Measurements from ENCODE around the gene PLAU.
"Not testable (repeated sequence)": the region's sequence is repeated elsewhere in the genome, so short reads cannot be mapped to it uniquely, and the experiment has no call there.

The PLAU gene

DNA sequence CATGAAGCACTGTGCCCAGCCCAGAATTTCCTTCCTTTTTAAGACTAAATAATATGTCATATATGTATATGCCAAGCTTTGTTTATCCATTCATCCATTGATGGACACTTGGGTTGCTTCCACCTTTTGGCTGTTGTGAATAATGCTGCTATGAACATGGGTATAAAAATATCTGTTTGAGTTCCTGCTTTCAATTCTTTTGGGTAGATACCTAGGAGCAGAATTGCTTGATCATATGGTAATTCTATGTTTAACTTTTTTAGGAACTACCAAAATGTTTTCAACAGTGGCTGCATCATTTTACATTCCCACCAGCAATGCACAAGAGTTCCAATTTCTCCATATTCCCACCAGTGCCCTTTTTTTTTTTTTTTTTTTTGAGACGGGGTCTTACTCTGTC, 13.2 kb upstream of the PLAU start:
- in situ Hi-C loops (cut with MboI; ENCODE audit: low sequenced_read_pairs): no loop called here

DNA sequence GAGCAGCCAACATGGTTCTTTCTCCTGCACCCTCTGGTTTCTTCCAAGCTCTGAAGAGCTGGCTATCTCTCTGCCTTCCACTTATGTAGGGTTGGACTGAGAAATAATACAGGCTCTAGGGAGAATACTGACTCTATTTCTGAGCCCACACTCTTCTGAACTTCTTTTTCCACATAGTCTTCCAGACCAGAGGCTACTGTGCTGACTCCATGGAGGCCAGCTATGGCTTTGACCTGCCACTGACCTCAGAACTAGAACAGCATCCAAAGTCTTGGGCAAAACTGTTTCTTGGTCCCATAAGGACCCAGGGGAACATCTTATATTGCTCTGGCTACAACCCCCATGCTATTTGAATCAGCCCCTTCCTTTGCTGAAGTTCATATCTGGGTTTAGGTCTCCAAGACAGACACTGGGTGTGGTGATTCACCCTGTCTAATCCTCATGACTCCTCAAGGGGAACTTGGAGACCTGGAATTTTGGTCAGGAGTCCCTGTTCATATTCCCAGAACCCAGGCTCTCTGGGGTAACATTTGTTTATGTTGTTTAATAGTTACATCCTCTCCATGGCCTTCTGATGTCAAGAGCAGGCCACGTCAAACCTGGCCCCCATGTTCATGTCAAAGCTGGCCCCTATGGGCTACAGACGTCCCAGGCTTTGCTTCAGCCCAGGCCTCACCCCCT, 12.1 kb upstream of the PLAU start:
- in situ Hi-C loops (cut with MboI; ENCODE audit: low sequenced_read_pairs): no loop called here

DNA sequence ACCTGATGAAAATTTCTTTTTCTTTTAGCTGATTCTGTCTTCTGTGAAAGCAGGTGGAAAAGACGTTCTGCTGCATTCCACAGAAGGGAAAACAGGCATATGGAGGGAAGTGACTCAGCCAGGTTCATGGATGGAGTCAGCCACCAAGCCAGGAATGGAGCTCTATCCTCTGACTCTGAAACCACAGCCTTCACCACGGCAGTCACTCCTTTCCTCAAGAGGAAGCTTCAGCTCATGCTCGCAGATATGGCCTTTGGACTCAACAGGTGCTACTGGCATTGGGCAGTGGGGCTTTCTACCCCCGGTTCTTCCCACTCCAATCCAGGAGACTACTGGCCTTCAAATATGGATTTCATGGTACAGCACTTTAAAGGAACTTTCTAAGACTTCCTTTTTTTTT, 11.5 kb upstream of the PLAU start:
- in situ Hi-C loops (cut with MboI; ENCODE audit: low sequenced_read_pairs): no loop called here

DNA sequence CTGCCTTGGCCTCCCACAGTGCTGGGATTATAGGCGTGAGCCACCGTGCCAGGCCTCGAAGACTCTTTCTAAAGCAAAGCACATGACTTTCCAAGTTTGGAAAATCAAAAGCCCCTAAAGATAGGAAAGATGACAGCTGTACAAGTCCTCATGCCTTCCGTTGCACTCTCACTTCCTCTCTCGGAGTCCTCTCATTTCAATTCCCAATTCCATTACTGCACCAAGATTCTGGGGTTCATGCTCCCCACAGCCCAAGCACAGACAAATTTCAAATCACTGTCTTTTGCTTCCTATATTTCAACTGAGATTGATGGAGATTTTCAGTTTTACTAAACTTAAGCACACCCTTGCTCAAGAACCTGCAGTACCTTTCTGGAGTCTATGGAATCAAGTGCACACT, 10.9 kb upstream of the PLAU start:
- in situ Hi-C loops (cut with MboI; ENCODE audit: low sequenced_read_pairs): no loop called here

DNA sequence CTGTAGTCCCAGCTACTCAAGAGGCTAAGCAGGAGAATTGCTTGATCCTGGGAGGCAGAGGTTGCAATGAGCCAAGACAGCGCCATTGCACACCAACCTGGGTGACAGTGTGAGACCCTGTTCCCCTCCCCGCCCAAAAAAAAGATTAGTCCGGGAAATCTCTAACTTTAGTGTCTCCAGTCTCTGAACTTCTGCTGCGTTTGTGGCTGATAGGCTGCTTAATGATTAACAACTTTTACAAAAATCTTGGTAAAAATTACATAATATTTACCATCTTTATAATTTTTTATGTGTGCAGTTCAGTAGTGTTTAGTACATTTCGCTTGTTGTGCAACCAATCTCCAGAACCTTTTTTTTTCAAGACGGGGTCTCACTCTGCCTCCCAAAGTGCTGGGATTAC, 9.7 kb upstream of the PLAU start:
- in situ Hi-C loops (cut with MboI; ENCODE audit: low sequenced_read_pairs): no loop called here

DNA sequence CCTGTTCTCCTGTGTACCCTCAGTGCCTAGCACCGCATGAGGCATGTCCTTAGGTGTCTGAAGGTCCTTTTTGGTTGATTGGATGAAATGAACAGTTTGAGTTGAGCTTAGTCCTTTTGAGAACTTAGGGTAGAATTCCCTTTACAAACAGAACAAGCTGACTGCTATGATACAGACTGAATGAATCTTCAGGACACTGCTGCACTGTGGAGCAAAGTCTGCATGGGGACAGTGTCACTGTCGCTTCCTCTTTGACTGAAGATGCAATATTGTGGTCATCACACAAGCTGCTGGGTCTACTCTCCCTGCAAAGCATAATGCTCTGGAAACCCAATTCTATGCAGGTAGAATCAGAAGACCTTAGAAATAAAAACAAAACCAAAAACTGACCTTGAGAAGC, 8.6 kb upstream of the PLAU start:
- in situ Hi-C loops (cut with MboI; ENCODE audit: low sequenced_read_pairs): no loop called here

DNA sequence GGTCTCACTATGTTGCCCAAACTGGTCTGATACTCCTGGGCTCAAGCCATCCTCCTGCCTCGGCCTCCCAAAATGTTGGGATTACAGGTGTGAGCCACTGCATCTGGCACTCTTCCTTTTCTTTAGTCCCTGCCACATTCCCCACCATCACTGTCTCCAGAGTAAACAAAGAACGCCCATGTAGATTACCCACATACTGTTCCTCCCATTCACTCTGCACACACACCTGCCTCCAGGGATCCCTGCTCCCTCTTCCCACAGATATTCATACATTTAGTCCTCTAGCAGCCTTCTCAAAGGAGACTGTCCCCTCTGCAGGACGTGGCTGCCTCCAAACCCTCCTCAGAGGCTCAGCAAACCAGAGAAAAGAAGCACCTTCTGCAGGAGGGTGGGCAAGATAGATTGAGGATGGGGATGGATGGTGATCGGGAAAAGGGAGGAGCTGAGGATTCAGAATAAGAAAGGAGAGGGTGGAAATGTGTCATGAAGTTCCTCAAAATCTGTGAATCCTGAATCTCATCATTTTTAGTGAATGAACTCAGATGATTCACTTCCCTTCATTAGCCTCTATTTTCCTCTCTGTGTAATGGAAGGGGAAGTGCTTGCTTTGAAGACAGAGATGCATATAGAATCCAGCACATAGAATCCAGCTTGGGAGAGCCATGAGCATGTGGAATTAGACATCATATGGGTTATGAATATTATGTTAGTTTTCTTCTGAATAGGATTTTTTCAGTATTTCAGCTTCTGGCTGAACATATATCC, 5.5 kb upstream of the PLAU start:
- in situ Hi-C loops (cut with MboI; ENCODE audit: low sequenced_read_pairs): no loop called here

DNA sequence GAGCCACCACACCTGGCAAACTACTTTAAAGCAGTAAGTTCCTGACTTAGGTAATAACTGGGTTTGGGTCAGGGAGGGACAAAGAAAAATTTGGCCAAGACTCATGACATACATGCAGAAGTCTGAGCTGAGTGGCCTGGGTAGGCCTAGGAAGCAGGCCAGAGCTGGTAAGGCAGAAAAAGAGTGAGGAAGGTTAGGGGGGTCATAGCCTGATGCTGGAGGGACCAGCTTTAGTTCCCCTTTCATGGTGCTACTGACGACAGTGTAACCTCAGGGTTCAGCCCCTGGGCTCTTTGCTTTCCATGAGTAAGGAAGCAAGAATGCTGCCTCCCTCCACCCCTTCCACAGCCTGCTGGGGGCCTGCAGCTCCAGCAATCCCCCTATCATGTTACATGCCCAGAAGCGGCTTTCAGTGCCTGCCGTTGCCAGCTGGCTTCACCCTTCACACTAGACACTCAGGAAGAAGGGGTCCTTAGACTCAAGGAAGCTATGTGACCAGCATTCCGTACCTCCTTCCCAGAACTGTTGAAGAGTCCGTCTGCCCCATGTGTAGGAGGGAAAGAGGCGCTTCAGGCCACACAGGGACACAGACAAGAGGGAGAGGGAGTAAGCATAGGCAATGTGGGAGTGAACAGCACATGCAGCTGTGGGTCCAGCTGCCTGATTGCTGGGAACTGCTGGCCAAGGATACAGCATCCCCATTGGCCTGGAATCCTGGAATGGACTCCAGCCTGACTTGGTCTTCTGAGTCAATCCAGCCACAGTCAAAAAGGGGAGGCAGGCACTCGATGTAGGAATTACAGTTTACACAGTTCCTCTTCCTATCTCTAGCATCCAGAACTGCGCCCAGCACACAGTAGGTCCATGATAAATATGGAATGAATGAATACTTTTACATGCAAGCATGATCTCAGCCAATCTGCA, 4.1 kb upstream of the PLAU start:
- in situ Hi-C loops (cut with MboI; ENCODE audit: low sequenced_read_pairs): no loop called here

DNA sequence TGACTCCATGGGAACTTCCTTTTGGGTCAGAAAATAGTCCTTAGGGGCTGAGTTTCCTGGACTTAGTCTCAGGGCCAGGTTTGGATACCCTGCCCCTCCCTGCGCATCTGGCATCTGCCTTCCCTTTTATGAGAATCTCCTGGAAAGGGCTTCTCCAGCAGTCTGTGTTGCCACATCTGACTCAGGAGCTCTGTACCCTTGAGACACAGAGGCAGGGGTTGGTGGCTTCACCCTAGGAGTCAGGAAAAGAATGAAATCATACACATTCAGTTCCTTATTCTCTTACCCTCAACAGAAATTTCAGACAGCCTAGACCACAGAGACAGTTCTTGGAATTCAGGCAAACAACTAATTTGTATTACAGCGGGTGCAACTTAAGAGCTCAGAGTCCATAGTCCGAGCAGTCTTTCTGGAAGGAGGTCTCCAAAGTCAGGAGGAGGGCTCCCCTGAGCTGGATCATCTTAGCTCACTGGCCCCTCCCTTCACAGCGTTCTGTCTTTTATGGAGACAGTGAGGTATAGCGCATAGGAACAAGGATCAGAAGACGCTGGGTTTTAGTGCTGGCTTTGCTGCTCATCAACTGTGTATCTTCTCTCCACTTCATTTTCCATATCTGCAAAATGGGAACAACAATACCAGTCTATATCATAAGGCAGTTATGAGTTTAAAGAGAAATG, 3.0 kb upstream of the PLAU start:
- in situ Hi-C loops (cut with MboI; ENCODE audit: low sequenced_read_pairs): no loop called here

DNA sequence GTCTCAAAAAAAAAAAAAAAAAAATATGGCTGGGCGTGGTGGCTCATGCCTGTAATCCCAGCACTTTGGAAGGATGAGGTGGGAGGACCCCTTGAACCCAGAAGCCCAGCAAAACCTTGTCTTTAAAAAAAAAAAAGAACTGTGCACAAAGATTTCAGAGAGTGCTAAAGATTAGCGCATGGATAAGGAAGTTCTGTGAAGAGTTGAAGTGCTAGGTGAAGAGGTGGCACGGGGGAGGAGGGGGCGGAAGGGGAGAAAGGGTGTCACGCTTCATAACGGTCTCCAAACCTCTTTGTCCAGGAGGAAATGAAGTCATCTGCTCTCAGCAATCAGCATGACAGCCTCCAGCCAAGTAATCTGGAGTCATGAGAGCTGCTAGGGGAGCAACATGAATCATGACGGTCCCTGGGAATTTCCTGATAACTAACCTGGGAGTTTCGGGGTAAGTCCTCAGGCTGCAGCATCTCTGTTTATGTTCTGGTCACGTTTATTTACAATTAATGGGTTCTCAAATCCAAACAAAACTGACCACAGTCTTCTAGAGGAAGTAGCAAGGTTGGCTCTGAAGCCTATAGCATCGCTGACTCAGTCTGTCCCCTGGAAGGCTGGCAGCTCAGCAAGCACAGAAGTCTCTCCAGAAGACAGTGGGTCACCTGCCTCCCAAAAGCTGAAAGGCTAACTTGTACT, 1.9 kb upstream of the PLAU start:
- in situ Hi-C loops (cut with MboI; ENCODE audit: low sequenced_read_pairs): no loop called here

DNA sequence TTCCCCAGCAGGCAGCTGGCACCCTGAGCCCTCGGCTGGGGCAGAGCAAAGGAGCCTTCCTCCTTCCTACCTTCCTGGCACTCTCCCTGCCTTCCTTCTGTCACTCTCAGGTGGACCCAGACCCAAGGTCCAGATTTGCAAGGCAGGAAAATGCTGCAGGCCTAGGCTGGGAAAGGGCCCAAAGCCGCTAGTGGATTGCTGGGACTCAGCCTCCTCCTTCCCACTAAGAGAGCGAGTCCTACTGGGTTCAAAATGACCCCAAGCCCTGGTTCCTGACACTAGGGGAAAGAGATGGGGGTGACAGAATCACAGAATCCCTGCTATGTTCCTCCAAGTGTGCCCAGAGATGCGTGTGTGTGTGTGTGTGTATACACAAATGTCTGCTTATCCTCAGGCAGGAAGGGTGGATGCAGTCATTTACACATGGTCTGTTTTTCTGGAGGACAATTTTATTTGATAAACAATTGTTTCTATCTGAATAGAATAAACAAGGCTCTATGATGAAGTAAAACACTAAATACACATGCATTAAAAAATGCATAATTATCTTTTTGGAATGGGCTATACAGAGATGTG, 1.3 kb upstream of the PLAU start:
- in situ Hi-C loops (cut with MboI; ENCODE audit: low sequenced_read_pairs): no loop called here

DNA sequence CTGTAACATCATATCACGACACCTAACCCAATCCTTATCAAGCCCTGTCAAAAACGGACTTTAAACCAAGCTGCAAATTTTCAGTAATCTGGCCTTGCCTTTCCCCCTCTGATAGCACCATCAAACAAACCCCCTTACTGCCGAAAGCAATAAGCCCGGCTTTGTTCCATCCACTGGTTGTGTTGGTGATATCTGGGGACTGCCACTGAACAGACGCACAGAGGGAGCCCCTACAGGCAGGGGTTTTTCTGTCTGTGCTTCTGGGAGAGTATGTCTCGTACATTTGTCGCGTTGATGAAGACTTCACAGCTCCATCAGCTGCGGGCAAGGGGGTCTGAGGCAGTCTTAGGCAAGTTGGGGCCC, 550 bp upstream of the PLAU start:
- in situ Hi-C loops (cut with MboI; ENCODE audit: low sequenced_read_pairs): no loop called here

DNA sequence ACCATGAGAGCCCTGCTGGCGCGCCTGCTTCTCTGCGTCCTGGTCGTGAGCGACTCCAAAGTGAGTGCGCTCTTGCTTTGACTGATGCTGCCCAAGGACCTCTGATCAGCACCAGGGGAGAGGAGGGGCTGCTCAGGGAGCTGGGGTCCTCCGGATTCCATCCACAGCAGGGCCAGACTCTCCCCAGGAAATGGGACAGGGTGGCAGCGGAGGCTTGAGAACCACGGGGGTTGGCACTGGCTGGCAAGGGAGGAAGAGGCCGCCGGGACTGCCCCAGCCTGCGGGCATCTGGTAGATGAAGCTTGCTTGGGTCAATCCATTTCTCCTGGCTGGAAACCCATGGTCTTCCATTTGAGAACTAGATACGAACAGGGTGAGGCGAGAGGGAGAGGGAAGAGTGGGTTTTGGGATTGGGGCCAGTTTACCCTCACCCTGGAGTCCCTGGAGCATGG, 647 bp downstream of the PLAU start:
- in situ Hi-C loops (cut with MboI; ENCODE audit: low sequenced_read_pairs): no loop called here

DNA sequence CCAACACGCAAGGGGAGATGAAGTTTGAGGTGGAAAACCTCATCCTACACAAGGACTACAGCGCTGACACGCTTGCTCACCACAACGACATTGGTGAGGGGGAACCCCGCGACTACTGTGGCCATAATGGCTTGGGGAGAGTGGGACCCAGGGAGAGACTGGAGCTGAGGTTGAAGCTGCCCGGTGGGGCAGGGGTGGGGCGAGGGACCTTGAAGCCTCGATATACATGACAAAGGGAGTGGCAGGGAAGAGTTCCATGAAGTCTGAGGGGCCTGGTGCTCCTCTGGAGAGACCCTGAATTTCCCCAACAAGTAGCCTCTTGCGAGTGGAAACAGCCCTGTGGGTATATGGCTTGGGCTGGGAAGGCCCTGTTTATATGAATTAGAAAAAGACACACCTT, 3.1 kb downstream of the PLAU start:
- in situ Hi-C loops (cut with MboI; ENCODE audit: low sequenced_read_pairs): no loop called here

DNA sequence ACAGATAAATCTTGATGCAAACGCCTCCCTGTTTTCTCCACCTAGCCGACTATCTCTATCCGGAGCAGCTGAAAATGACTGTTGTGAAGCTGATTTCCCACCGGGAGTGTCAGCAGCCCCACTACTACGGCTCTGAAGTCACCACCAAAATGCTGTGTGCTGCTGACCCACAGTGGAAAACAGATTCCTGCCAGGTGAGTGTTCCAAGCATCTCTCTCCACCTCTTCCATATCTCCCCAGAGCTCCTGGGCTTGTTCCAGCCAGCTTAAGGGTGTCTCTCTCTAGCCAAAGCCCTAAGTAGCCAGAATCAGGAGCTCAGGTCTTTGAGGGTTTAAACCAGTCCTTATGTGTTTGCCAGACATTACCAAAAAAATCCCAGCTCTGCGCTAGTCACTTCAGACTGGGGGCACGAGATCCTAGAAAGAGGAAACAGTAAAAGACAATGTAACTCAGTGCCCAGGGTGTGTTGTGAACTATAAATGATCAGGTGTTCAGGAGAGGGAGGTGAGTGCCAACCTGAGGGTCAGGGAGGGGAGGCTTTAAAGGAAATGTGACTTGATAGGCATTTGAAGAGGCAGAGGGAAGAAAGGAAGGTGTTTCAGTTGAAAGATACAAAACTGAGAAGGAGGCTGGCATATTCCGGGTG, 4.4 kb downstream of the PLAU start:
- in situ Hi-C loops (cut with MboI; ENCODE audit: low sequenced_read_pairs): no loop called here

DNA sequence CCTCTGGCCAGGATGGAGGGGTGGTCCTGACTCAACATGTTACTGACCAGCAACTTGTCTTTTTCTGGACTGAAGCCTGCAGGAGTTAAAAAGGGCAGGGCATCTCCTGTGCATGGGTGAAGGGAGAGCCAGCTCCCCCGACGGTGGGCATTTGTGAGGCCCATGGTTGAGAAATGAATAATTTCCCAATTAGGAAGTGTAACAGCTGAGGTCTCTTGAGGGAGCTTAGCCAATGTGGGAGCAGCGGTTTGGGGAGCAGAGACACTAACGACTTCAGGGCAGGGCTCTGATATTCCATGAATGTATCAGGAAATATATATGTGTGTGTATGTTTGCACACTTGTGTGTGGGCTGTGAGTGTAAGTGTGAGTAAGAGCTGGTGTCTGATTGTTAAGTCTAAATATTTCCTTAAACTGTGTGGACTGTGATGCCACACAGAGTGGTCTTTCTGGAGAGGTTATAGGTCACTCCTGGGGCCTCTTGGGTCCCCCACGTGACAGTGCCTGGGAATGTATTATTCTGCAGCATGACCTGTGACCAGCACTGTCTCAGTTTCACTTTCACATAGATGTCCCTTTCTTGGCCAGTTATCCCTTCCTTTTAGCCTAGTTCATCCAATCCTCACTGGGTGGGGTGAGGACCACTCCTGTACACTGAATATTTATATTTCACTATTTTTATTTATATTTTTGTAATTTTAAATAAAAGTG, 6.0 kb downstream of the PLAU start:
- in situ Hi-C loops (cut with MboI; ENCODE audit: low sequenced_read_pairs): no loop called here

DNA sequence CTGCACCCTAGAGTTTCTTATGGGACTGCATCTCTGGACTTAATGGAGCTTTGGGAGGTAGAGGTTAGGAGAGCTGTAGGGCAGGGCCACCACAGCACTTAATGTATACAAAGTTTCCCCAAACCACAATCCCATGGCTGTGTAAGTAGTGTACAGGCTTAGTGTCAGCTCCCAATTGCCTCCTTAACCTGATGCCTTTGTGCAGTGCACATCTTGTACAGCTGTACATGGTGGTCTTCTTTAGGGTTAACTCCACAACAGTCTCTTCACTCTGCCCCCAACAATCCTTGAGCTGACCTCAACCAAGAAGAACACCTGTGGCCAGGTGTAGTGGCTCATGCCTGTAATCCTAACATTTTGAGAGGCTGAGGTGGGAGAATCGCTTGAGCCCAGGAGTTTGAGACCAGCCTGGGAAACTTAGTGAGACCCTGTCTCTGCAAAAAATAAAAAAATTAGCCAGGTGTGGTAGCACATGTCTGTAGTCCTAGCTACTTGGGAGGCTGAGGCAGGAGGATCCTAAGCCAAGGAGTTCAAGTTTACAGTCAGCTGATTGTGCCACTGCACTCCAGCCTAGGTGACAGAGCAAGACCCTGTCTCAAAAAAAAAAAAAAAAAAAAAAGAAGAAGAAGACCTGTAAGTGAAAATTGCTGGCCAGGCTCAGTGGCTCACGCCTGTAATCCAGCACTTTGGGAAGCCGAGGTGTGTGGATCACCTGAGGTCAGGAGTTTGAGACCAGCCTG, 6.8 kb downstream of the PLAU start:
- in situ Hi-C loops (cut with MboI; ENCODE audit: low sequenced_read_pairs): no loop called here

DNA sequence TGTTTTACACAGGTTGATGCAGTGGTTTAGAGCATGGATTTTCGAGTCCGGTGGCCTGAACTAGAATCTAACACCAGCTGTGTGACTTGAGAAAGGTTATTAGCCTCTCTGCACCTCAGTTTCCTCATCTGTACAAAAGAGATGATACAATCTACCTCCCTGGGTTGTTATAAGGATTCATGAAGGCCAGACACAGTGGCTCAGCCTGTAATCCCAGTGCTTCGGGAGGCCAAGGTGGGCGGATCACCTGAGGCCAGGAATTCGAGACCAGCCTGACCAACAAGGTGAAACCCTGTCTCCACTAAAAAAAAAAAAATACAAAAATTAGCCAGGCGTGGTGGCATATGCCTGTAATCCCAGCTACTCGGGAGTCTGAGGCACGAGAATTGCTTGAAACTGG, 8.5 kb downstream of the PLAU start:
- in situ Hi-C loops (cut with MboI; ENCODE audit: low sequenced_read_pairs): not testable (repeated sequence)

Measured in hTERT RPE-1 (cell line).